WTC11 (cell line): ENCODE data around the gene TBC1D17. TPM values are rescaled to one million over a fixed set of nuclear protein-coding genes. Genes with fewer than 3 reads are reported as not detected.
A peak's percentile ranks its signal among the peaks of the same experiment; 100 is the strongest.

Experiments
- ATAC-seq: fragments of 200-7000 bp; cut with Tn5 transposase; 2 replicates; pipeline ENCODE4 v1.10.0; 2021; ENCODE audit warnings: mild to moderate bottlenecking, moderate library complexity
- CTCF ChIA-PET: fragments of 300-600 bp; sonication (Branson Sonifier 250); formaldehyde crosslinking; loops from one replicate; lab custom pipeline; 2021; ENCODE audit warnings: antibody characterized with exemption; lab: Charles Lee
- POLR2A ChIA-PET: fragments of 350-600 bp; sonication (Branson Sonifier 250); formaldehyde crosslinking; loops from one replicate; lab custom pipeline; 2021; ENCODE audit warnings: antibody characterized with exemption; lab: Charles Lee
- DNase-seq: peaks from one replicate; pipeline ENCODE4 v3.0.0; 2021; ENCODE audit warnings: low spot score
- H3K27ac Mint-ChIP-seq: 2 replicates; pipeline ENCODE4 v1.8.0; 2021; ENCODE audit warnings: mixed read lengths
- H3K27me3 Mint-ChIP-seq: 2 replicates; pipeline ENCODE4 v1.8.0; 2021; ENCODE audit warnings: low read depth, mild to moderate bottlenecking, moderate library complexity, mixed read lengths
- H3K36me3 Mint-ChIP-seq: 2 replicates; pipeline ENCODE4 v1.8.0; 2021; ENCODE audit warnings: mixed read lengths
- H3K4me1 Mint-ChIP-seq: 2 replicates; pipeline ENCODE4 v1.8.0; 2022; ENCODE audit warnings: mixed read lengths
- H3K4me3 Mint-ChIP-seq: 2 replicates; pipeline ENCODE4 v1.8.0; 2021; ENCODE audit warnings: mild to moderate bottlenecking, moderate library complexity, mixed read lengths
- H3K9me3 Mint-ChIP-seq: 2 replicates; pipeline ENCODE4 v1.8.0; 2021; ENCODE audit warnings: mixed read lengths
- AR ChIP-seq: fragments of 250-450 bp; sonication (Bioruptor Pico); IDR thresholded peaks from 2 replicates; pipeline ENCODE4 v1.9.0; 2021; ENCODE audit warnings: mild to moderate bottlenecking
- CREB1 ChIP-seq: sonication (generic); formaldehyde crosslinking; IDR thresholded peaks from 2 replicates; pipeline ENCODE4 v1.8.0; 2023; ENCODE audit warnings: mild to moderate bottlenecking, missing genetic modification reagents
- CREM ChIP-seq: sonication (generic); formaldehyde crosslinking; IDR thresholded peaks from 2 replicates; pipeline ENCODE4 v1.8.1; 2022; ENCODE audit warnings: mild to moderate bottlenecking, missing genetic modification reagents, moderate library complexity
- E2F1 ChIP-seq: sonication (generic); formaldehyde crosslinking; IDR thresholded peaks from 2 replicates; pipeline ENCODE4 v1.8.0; 2022; ENCODE audit warnings: mild to moderate bottlenecking, missing genetic modification reagents
- E2F4 ChIP-seq: sonication (generic); formaldehyde crosslinking; IDR thresholded peaks from 2 replicates; pipeline ENCODE4 v1.8.1; 2022; ENCODE audit warnings: low read depth, mild to moderate bottlenecking, moderate library complexity, missing genetic modification reagents, borderline replicate concordance
- FOXP1 ChIP-seq: sonication (generic); formaldehyde crosslinking; IDR thresholded peaks from 2 replicates; pipeline ENCODE4 v1.8.0; 2022; ENCODE audit warnings: missing genetic modification reagents, mild to moderate bottlenecking, moderate library complexity, borderline replicate concordance
- JUN ChIP-seq: sonication (generic); formaldehyde crosslinking; IDR thresholded peaks from 2 replicates; pipeline ENCODE4 v1.8.0; 2023; ENCODE audit warnings: mild to moderate bottlenecking, missing genetic modification reagents
- MYBL2 ChIP-seq: sonication (generic); formaldehyde crosslinking; IDR thresholded peaks from 2 replicates; pipeline ENCODE4 v1.8.1; 2023; ENCODE audit warnings: mild to moderate bottlenecking, moderate library complexity, missing genetic modification reagents
- USF1 ChIP-seq: sonication (generic); formaldehyde crosslinking; IDR thresholded peaks from 2 replicates; pipeline ENCODE4 v1.8.0; 2022; ENCODE audit warnings: mild to moderate bottlenecking, missing genetic modification reagents
- ZNF423 ChIP-seq: fragments of 250-450 bp; sonication (Bioruptor Pico); IDR thresholded peaks from 2 replicates; pipeline ENCODE4 v2.1.2; 2022; ENCODE audit warnings: mild to moderate bottlenecking, moderate library complexity
- ZNF425 ChIP-seq: fragments of 250-450 bp; sonication (Bioruptor Pico); conservative IDR thresholded peaks from 2 replicates; pipeline ENCODE4 v1.9.0; 2021; ENCODE audit warnings: mild to moderate bottlenecking
- total RNA-seq: library from RNA; stranded (reverse); gene quantifications from 3 replicates; pipeline ENCODE4 v1.2.3, GENCODE V29; 2021

TBC1D17 gene
- total RNA-seq, 1 experiment from 2014 or later: 52.8 TPM

- 0 out of 2 replicates have a peak, but pooled peaks have one; percentile 26 for TF ChIP-seq MYBL2 (CRISPR knock-in tag)
- TF ChIP-seq CREM (CRISPR knock-in tag): peak; percentile 91; the same call in 1 of the 2 replicates
- peak; percentile 52; the same call in 1 of the 2 replicates for TF ChIP-seq FOXP1
These were observed 26.8 kb upstream of the TBC1D17 start, which contains the start of gene PTOV1 (continued) for GRCh38 chr19:49850487-49851342.

GRCh38 chr19:49851456-49852259, 25.8 kb upstream of the TBC1D17 start:
- Mint-ChIP-seq H3K9me3 (peaks cover 10% of the 10 kb centered on the region), H3K4me3 (peak overlapping the region; percentile 80)
- ChIA-PET CTCF (interaction anchor here (1.5 to 2.5 kb wide), 2 partner anchors 38 to 39 kb away, joined by 4 to 22 read pairs; partner anchors contain the start of gene FUZ), POLR2A (interaction anchor here (1.5 to 2.6 kb wide), 4 partner anchors 14 to 85 kb away, joined by 4 to 13 read pairs (median 6); partner anchors contain the start of genes AKT1S1, AP2A1 and TBC1D17)
- no peak for TF ChIP-seq E2F4 (CRISPR knock-in tag)
- TF ChIP-seq ZNF425 (CRISPR knock-in tag): no peak
- no peak for TF ChIP-seq E2F1 (CRISPR knock-in tag)
- TF ChIP-seq JUN (CRISPR knock-in tag): no peak
- TF ChIP-seq USF1 (CRISPR knock-in tag): no peak
- no peak for TF ChIP-seq CREB1 (CRISPR knock-in tag)
- no peak for TF ChIP-seq AR (CRISPR knock-in tag)
- TF ChIP-seq ZNF423 (CRISPR knock-in tag): no peak
- TF ChIP-seq, all 79 proteins: peak for 0
- peaks cover 28% of the 10 kb centered on the region for H3K36me3 Mint-ChIP-seq
- H3K4me1 Mint-ChIP-seq: peaks cover 22% of the 10 kb centered on the region
- DNase-seq: peak; percentile 71
- peak; percentile 3 for ATAC-seq
- peak overlapping the region; percentile 76 for H3K27ac Mint-ChIP-seq
- H3K27me3 Mint-ChIP-seq: peaks cover 3% of the 10 kb centered on the region; the same call in 1 of the 2 replicates
